ENCODE measurements around the gene STAC.
"Not testable (repeated sequence)": the region's sequence is repeated elsewhere in the genome, so short reads cannot be mapped to it uniquely, and the experiment has no call there.

The STAC gene

GRCh38 chr3:36411587-36411986 lies 31.3 kb downstream of the STAC start:
- DNase-seq (ENCODE audit: low read depth in 1 of 2, low spot score in 1 of 2) = no peak

DNA sequence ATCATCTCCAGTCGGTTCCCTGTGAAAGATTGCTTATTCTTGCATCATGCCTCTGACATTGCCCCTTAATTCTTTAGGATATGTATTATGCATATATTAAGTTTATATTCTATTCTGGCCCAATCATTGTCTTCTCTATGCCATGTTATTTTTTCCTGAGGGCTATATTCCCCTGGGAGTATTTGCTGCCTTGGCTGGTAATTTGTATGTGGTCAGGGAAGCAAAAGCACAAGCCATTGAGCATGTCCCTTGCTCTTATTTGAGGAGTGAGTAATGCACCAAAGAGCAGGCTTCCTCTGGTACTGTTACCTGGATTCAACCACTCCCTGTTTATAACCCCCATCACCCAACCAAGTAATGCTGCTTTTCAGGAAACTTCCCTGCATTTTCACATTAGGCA lies 36.3 kb downstream of the STAC start:
- no peak for DNase-seq (ENCODE audit: low read depth in 1 of 2, low spot score in 1 of 2)

DNA sequence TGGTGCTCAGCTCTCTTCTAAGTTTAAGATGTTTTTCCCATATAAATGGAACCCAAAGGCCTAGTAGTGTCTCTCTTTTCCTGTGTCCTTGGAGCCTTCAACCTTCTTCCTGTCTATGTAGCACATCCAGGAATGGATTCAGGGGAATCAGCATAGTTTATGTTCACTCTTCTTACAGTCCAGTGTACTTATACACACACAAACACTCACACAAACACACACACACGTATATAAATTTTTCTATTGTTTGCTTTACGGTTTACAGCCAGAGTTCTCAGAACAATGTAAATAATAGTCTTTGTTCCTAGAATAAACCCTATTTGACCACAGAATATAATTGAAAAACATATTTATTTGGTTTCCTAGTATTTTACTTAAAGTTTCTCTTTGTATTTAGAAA lies 36.9 kb downstream of the STAC start:
- DNase-seq (ENCODE audit: low read depth in 1 of 2, low spot score in 1 of 2) = no peak

DNA sequence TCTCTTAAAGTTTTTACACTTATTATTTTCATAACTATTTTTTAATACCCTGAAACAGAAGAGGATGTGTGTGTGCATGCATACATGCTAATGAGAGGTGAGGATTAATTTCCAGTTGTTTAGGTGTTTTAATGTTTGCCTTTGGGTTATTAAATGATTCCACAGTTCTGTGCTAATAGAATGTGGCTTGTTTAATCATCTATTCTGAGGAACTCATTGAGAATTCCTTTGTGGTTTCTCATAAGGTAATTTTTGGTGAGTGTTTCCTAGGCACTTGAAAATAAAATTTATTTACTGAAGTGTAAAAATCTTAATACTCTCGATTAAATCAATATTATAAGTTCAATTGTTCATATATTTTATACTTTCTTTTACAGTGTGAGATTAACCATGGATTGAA lies 38.0 kb downstream of the STAC start:
- DNase-seq (ENCODE audit: low read depth in 1 of 2, low spot score in 1 of 2) = no peak

GRCh38 chr3:36428445-36428844 lies 48.1 kb downstream of the STAC start:
- DNase-seq (ENCODE audit: low read depth in 1 of 2, low spot score in 1 of 2) = no peak

- DNase-seq (ENCODE audit: low read depth in 1 of 2, low spot score in 1 of 2) = no peak
Measured at GRCh38 chr3:36429986-36430485, 49.7 kb downstream of the STAC start.

DNA sequence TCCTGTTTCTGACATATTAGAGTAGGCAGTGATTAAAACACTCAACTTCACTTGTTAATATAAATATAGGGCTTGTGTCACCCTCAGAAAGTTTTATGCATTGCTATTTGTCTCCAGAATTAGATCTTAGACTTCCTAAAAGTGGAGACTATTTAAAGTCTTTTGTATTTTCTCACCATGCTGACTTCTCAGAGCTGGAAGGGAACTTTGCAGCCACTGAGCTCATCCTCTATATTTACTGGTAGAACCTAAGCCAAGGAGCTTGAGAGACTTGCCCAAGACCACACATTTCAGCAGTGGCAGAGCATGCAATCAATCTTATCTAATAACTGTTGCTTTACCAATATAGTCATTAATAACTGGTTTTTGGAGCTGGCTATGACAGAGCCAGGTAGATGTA lies 53.2 kb downstream of the STAC start:
- DNase-seq (ENCODE audit: low read depth in 1 of 2, low spot score in 1 of 2) = no peak

- DNase-seq (ENCODE audit: low read depth in 1 of 2, low spot score in 1 of 2) = no peak
Measured at GRCh38 chr3:36434687-36435426, 54.6 kb downstream of the STAC start.

DNA sequence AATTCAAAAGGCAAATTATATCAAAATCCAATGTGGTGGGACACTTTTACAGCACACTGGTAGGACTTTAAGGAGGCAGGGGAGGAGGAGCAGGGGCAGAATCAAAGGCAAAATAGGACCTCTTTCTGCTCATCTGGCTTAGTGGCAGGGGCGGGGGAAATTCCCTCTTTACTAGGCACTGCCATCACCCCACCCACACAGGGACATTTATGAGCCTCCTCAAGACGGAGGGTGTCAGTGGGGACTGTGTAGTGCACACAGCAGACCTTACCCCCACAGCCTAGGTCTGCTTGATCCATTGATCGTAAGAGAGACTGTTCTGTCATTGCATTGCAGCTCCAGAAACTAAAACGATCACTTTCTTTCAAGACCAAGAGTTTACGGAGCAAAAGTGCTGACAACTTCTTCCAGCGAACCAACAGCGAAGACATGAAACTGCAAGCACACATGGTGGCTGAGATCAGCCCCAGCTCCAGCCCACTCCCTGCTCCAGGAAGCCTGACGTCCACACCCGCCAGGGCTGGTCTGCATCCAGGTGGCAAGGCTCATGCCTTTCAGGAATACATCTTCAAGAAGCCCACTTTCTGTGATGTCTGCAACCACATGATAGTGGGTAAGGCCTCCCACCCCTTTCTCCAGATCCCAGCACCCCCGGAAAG lies 62.9 kb downstream of the STAC start:
- DNase-seq (ENCODE audit: low read depth in 1 of 2, low spot score in 1 of 2) = no peak

DNA sequence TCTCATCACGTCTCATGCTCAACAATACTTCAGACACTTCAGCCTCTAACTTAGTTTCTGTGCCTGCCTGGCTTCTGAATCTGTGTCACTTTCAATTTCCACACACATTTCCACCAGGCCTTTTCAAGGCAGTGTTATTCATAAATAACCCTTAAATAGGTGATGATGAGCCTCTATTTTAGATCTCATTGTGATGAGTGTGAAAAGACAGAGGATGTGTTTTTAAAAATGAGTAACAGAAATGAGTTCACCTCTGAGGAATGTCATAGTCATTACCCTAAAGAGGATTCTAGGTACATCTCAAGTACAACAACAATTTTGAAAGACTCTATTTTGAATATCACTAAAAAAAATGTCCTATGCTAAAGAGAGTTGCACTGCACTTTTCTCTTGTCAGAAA lies 64.6 kb downstream of the STAC start:
- DNase-seq (ENCODE audit: low read depth in 1 of 2, low spot score in 1 of 2) = no peak

- no peak for DNase-seq (ENCODE audit: low read depth in 1 of 2, low spot score in 1 of 2)
Measured at GRCh38 chr3:36446276-36446675, 66.0 kb downstream of the STAC start.

GRCh38 chr3:36447061-36447460 lies 66.8 kb downstream of the STAC start:
- no peak for DNase-seq (ENCODE audit: low read depth in 1 of 2, low spot score in 1 of 2)

GRCh38 chr3:36451816-36452215 lies 71.5 kb downstream of the STAC start:
- DNase-seq (ENCODE audit: low read depth in 1 of 2, low spot score in 1 of 2) = no peak

DNA sequence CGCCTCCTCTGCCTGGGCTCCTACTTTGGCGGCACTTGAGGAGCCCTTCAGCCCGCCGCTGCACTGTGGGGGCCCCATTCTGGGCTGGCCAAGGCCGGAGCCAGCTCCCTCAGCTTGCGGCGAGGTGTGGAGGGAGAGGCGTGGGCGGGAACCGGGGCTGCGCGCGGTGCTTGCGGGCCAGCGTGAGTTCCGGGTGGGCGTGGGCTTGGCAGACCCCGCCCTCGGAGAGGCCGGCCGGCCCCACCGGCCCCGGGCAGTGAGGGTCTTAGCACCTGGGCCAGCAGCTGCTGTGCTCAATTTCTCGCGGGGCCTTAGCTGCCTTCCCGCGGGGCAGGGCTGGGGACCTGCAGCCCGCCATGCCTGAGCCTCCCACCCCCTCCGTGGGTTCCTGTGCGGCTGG lies 72.9 kb downstream of the STAC start:
- DNase-seq (ENCODE audit: low read depth in 1 of 2, low spot score in 1 of 2) = not testable (repeated sequence)

GRCh38 chr3:36453896-36454295 lies 73.6 kb downstream of the STAC start:
- DNase-seq (ENCODE audit: low read depth in 1 of 2, low spot score in 1 of 2) = not testable (repeated sequence)

DNA sequence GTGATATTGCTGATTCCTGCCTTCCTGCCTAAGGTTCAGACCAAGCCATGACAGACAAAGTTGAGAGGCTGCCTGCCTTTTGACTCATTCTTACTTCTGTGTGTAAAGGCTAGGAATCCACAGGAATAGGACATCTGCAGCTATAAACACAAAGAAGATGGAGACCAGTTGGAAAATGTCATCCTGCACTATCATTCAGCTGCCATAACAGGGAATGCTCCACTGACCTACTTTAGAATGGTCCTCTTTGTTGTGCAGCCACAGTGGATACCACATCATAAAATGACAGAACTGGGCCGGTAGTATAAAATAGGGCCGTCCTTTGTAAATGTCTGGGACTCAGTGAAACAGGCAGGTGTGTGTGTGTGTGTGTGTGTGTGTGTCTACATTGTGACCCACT lies 75.1 kb downstream of the STAC start:
- no peak for DNase-seq (ENCODE audit: low read depth in 1 of 2, low spot score in 1 of 2)

DNA sequence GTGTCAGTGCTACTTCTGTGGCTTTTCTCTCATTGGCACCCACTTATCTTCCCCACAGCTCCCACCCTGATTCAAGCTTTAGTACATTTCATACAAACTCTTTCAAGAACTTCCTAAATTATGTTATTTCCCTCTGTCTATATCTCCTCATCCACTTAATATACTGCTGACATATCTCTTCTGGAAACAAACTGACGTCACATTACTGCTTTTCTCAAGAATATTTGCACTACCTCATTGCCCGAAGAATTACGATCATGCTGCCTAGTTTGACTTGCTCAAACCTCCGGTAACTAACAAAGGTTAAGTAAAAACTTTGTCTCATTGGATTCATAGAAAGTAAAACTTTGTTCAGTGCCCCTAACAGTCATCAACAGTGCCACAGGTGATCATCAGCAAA lies 76.5 kb downstream of the STAC start:
- no peak for DNase-seq (ENCODE audit: low read depth in 1 of 2, low spot score in 1 of 2)

DNA sequence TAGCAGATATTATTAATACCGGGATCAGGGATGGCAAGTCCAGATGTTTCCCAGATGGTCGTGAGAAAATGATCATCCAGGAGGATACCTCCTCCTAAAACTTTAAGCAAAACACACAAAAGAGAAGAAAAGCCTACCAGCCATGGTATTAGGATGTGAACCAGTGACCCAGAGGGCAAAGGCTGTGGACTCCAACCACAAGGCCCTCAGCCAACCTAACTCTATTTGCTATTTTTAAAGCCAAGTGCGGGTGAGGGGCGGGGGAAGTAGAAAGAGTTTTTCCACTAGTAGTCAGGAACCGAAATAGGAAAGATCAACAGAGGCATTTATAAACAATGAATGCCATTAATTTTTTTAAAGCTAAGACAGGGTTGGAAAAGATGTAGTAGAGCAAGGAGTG lies 77.4 kb downstream of the STAC start:
- no peak for DNase-seq (ENCODE audit: low read depth in 1 of 2, low spot score in 1 of 2)

GRCh38 chr3:36459177-36459576 lies 78.9 kb downstream of the STAC start:
- no peak for DNase-seq (ENCODE audit: low read depth in 1 of 2, low spot score in 1 of 2)

- no peak for DNase-seq (ENCODE audit: low read depth in 1 of 2, low spot score in 1 of 2)
Measured at GRCh38 chr3:36461597-36461996, 81.3 kb downstream of the STAC start.

GRCh38 chr3:36472045-36472444 lies 91.7 kb downstream of the STAC start:
- DNase-seq (ENCODE audit: low read depth in 1 of 2, low spot score in 1 of 2) = not testable (repeated sequence)

DNA sequence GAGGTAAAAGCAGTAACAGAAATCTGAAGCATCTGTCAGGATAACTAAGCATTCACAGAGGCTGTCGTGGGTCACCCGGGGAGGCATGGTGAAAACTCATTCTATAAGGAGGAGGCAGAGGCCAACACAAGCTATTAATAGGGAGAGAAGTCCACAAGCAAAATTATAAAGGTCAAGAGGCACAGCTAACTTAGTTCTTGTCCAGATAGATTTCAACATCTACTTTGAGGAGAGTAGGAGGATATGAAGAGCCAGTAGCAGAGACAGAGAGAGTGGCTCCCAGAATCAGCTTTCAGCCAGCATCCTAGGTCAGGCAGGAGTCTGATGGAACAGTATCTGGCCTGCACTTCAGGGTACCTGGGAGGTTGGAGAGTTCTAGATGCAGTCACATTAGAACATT lies 95.3 kb downstream of the STAC start:
- no peak for DNase-seq (ENCODE audit: low read depth in 1 of 2, low spot score in 1 of 2)
